Endodermal cell (in vitro differentiated cells): Measurements from ENCODE around the gene TRMT1. TPM values are rescaled to one million over a fixed set of nuclear protein-coding genes. Genes with fewer than 3 reads are reported as not detected.

Source experiments
- DNase-seq: peaks from one replicate; pipeline ENCODE4 v3.0.0-alpha.2; 2017
- H3K27ac ChIP-seq: 2 replicates; pipeline ENCODE4 v1.5.1; 2013; ENCODE audit warnings: mild to moderate bottlenecking, low read depth, low read length, moderate library complexity
- H3K27me3 ChIP-seq: 2 replicates; pipeline ENCODE4 v1.6.1; 2013; ENCODE audit warnings: mild to moderate bottlenecking, low read length, moderate library complexity; ENCODE audit not compliant: insufficient read depth, control insufficient read depth, poor library complexity, severe bottlenecking
- H3K36me3 ChIP-seq: 2 replicates; pipeline ENCODE4 v1.7.0; 2013; ENCODE audit warnings: mild to moderate bottlenecking, low read length, moderate library complexity; ENCODE audit not compliant: control insufficient read depth, insufficient read depth
- H3K4me1 ChIP-seq: one replicate; pipeline ENCODE4 v1.7.0; 2013; ENCODE audit warnings: low read length; ENCODE audit not compliant: control insufficient read depth, insufficient read depth
- H3K4me3 ChIP-seq: 2 replicates; pipeline ENCODE4 v1.5.1; 2013; ENCODE audit warnings: mild to moderate bottlenecking, low read length, moderate library complexity
- H3K9ac ChIP-seq: 2 replicates; pipeline ENCODE4 v1.6.1; 2013; ENCODE audit warnings: mild to moderate bottlenecking, low read length, moderate library complexity; ENCODE audit not compliant: poor library complexity, severe bottlenecking; ENCODE audit errors: extremely low read depth
- H3K9me3 ChIP-seq: 2 replicates; pipeline ENCODE4 v1.6.1; 2013; ENCODE audit warnings: mild to moderate bottlenecking, low read length, moderate library complexity; ENCODE audit not compliant: control insufficient read depth
- H3K27ac Mint-ChIP-seq: 2 replicates; pipeline ENCODE4 v1.8.0; 2020; ENCODE audit warnings: mixed read lengths
- H3K27me3 Mint-ChIP-seq: 2 replicates; pipeline ENCODE4 v1.8.0; 2021; ENCODE audit warnings: mild to moderate bottlenecking, mixed read lengths; ENCODE audit not compliant: insufficient read depth
- H3K36me3 Mint-ChIP-seq: 2 replicates; pipeline ENCODE4 v1.8.0; 2020; ENCODE audit warnings: low read depth, mixed read lengths
- H3K4me1 Mint-ChIP-seq: 2 replicates; pipeline ENCODE4 v1.8.0; 2020; ENCODE audit warnings: mixed read lengths
- H3K4me3 Mint-ChIP-seq: 2 replicates; pipeline ENCODE4 v1.8.0; 2020; ENCODE audit warnings: mild to moderate bottlenecking, moderate library complexity, mixed read lengths
- H3K9me3 Mint-ChIP-seq: 2 replicates; pipeline ENCODE4 v1.8.0; 2020; ENCODE audit warnings: mild to moderate bottlenecking, mixed read lengths
- CTCF ChIP-seq: fragments of 200-600 bp; sonication (generic); conservative IDR thresholded peaks from 2 replicates; pipeline ENCODE4 v1.5.0; 2021; ENCODE audit warnings: antibody characterized with exemption, mild to moderate bottlenecking
- WGBS, 2 experiments: methylation state at CpG; one replicate each; pipeline versions ENCODE4 v1.1.5 to v1.1.7; 2013; ENCODE audit warnings: missing lambda C conversion rate in 2 of 2, mixed read lengths in 1 of 2; ENCODE audit not compliant: insufficient coverage in 1 of 2, insufficient read length in 1 of 2; 5-methylcytosine and 5-hydroxymethylcytosine counted together
- total RNA-seq, 2 donors: library from RNA; stranded (reverse); fragmentation: NEBNext Ultra II Directional in 1 of 2; extraction: Animal tissue kit (Norgen Biotek cat#: 25700) in 1 of 2; gene quantifications; 2 replicates in 1 of 2; 3 replicates in 1 of 2; pipeline ENCODE4 v1.2.1, GENCODE V29; 2021

Gene TRMT1
- total RNA-seq, 2 donors from 2014 or later, result 51.3 to 66.2 TPM

DNA sequence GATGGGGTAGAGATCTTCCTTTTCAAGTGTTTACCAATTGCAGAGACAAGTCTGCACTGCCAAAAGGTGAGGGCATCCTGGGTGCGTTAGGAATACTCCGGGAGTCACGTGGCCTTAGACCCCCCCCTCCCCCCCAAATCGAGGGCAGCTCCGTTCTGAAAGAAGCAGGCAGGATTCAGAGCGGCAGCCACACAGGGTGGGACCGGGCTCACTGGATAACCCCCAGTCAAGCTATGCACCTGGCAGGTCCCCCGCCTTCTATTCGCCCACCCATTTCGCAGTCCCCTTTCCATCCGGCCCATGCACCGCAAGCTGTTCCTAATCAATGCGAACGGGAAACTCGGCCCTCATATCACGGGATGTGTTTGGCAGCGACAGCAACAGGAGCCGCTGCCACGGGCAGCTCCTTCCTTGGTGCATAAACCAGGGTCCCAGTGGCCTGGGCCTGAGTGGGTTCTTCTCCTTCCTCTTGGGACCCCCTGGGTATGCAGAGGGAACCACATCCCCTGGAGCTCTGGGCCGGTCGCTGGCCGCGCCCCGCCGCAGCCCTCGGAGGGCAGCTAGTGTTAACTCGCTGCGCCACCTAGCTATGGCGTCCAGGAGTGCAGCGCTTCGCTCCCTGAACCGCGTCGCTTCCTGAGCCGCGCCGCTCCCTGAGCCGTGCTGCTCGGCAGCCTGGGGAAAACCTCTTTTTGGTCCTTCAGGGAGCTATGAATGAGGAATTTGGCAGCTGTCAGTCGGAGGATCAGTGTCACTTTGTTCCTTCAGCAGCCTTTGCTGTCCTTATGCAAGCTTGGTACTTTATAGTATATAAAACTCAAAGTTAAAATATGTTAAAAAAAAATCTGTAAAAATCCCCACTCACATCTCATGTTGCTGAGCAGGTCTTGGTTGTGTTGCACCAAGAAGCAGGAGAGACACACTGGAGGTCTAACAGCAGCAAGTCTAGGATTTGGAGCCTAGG is 55.3 kb downstream of the TRMT1 start:
- H3K9ac ChIP-seq, result no peak overlapping the region

DNA sequence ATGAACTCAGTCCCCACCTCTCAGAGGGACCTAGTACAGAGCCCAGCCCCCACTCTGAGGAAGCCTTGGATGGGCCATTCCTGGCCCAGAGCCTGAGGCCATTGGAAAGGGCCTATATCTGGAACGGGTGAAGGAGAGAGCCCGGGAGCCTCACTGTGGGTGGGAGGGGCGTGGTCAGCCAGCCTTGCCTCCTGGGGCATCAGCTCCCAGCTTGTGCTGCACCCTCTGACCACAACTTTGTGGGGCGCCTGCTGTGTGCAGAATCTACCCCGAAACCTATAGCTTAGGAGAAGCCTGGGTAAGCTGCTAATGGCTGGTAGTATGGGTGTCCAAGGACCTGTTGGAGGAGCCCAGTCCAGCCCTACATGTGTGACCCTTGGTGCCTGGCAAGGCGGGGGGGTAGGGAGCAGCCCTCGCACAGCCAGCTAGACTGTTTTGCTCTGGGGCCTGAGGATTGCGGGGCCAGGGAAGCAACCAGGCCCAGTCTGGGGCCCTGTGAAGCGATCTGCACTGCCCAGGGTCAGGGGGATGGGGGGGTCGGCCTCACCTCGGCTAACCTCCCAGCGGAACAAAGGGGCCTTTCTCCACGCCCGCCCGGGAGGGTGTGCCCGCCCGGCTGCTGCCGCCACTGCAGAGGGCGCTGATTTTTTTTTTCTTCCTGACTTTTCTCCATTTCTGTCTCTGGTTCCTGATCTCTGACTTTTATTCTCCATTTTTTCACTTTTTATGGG is 56.1 kb downstream of the TRMT1 start:
- no peak for TF ChIP-seq CTCF
- Histone ChIP-seq H3K36me3 (no peaks in the 10 kb centered on the region), H3K27ac (no peak overlapping the region), H3K9ac (no peak overlapping the region), H3K4me3 (peak overlapping the region; percentile 78), H3K4me1 (peaks cover 7% of the 10 kb centered on the region), H3K9me3 (no peaks in the 10 kb centered on the region), H3K27me3 (peaks cover 90% of the 10 kb centered on the region)
- Mint-ChIP-seq H3K4me1 (peaks cover 15% of the 10 kb centered on the region), H3K27ac (no peak overlapping the region), H3K36me3 (no peaks in the 10 kb centered on the region), H3K9me3 (no peaks in the 10 kb centered on the region), H3K4me3 (peak overlapping the region; percentile 45), H3K27me3 (peaks cover 94% of the 10 kb centered on the region)
- 49 to 52% methylated on average over 6 to 19 of the region's 19 CpGs for WGBS, 2 experiments
- peak; percentile 55 for DNase-seq

More for the DNA sequence above, 55.3 kb downstream of the TRMT1 start:
- Mint-ChIP-seq H3K4me1 (peaks cover 7% of the 10 kb centered on the region), H3K4me3 (peak overlapping the region; percentile 45), H3K27ac (no peak overlapping the region), H3K9me3 (no peaks in the 10 kb centered on the region), H3K27me3 (peaks cover 89% of the 10 kb centered on the region), H3K36me3 (no peaks in the 10 kb centered on the region)
- TF ChIP-seq CTCF, result peak; percentile 96
- no peak overlapping the region for H3K27ac ChIP-seq
- WGBS, 2 experiments, result 3% methylated on average over 18 to 40 of the region's 40 CpGs
- DNase-seq, result peak; percentile 95
- no peaks in the 10 kb centered on the region for H3K9me3 ChIP-seq
- H3K4me3 ChIP-seq, result peak overlapping the region; percentile 78
- peaks cover under 1% of the 10 kb centered on the region for H3K4me1 ChIP-seq
- H3K36me3 ChIP-seq, result no peaks in the 10 kb centered on the region
- H3K27me3 ChIP-seq, result peaks cover 81% of the 10 kb centered on the region

DNA sequence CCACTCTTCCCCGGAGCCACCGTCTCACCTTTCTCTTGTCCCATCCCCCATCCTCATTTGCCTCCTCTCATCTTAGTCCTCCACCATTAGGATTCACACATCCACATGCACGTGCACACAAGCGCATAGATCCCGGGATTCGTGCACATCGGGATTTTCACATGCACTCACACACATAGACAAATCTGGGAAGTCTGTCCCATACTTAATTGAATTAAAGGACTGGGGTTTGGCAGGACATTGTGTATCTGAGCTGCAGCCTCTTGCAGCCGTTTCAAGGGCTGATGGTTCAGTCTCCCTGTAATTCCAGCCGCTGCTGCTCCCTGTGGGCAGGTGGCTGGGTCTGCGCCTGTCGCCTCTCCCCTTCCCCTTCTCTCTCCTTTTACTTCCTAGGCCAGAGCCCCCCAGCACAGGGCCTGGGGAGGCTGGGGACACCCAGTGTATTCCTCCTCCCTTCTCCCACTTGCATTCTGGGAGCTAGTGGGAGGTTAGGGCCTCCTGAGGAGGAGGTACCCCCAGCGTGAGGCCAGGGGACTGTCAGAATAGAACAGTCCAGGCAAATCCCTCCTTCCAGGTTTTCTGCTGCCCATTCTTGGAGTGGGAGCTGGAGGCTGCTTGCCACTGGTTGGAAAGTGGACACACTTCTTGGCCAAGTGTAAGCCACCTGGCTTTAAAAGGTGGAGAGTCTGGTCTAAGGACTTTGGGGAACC is 57.4 kb downstream of the TRMT1 start:
- Histone ChIP-seq H3K9me3 (no peaks in the 10 kb centered on the region), H3K27me3 (peaks cover 91% of the 10 kb centered on the region), H3K4me1 (peaks cover 14% of the 10 kb centered on the region), H3K9ac (no peak overlapping the region), H3K27ac (no peak overlapping the region), H3K36me3 (no peaks in the 10 kb centered on the region), H3K4me3 (no peak overlapping the region)
- Mint-ChIP-seq H3K4me1 (peaks cover 16% of the 10 kb centered on the region), H3K36me3 (no peaks in the 10 kb centered on the region), H3K27ac (no peak overlapping the region), H3K4me3 (no peak overlapping the region), H3K9me3 (no peaks in the 10 kb centered on the region), H3K27me3 (peaks cover 95% of the 10 kb centered on the region)
- peak; percentile 64 for DNase-seq
- TF ChIP-seq CTCF, result peak; percentile 34
- WGBS, 2 experiments, result 62 to 70% methylated on average over 8 to 12 of the region's 12 CpGs
